Measurements from ENCODE around the gene PLA2G4C.

The PLA2G4C gene

DNA sequence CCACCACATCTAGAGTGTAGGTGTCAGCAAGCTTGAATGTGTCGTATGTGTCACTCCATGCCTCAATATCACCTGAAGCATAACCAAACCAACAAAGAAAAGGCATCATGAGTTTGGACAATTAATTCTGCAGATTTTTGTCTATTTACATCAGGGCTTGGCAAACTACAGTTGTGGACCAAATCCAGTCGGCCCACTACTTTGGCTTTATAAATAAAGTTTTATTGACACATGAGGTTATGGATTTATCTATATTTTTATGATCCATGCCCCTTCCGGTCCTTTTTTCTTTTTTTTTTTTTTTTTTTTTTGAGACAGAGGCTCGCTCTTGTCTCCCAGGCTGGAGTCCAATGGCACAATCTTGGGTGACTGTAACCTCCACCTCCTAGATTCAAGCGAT is 57.5 kb downstream of the PLA2G4C start:
- DNase-seq, result no peak

DNA sequence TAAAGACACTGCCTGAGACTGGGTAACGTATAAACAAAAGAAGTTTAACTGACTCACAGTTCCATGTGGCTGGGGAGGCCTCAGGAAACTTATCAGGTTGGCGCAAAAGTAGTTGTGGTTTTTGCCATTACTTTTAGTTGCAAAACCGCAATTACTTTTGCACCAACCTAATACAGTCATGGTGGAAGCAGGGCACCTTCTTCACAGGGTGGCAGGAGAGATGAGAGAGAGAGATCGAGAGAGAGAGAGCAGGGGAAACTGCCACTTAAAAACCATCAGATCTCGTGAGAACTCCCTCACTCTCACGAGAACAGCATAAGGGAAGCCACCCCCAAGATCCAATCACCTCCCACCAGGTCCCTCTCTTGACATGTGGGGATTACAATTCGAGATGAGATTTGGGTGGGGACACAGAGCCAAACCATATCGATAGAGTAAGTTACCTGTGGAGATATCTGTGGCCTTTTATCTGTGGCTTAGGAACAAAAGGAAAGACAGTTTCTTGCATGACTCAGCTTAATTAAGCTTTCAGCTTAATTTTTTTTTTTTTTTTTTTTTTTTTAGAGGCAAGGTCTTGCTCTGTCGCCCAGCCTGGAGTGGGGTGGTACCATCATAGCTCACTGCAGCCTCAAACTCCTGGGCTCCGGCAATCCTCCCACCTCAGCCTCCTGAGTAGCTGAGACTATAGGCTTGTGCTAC is 59.1 kb downstream of the PLA2G4C start:
- DNase-seq, result no peak

DNA sequence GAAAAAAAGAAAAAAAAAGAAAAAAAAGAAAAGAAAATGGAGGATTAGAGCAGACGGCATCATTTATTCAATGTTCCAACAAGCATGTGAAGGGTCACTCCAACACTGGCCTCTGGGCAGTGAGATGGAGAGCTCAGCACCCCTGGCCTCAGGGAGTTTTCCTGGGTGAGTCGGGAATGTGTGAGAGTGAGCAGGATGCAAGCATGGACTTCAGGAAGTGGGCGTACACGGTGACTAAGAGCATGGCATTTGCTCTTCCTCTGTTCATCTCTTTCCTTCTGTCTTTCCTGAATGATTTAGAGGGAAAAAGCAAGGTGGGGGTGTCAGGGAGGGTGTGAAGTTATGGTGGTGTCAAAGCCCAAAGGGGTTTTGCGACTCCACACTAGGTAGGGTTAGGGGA is 66.1 kb downstream of the PLA2G4C start:
- DNase-seq, result peak; percentile 28

DNA sequence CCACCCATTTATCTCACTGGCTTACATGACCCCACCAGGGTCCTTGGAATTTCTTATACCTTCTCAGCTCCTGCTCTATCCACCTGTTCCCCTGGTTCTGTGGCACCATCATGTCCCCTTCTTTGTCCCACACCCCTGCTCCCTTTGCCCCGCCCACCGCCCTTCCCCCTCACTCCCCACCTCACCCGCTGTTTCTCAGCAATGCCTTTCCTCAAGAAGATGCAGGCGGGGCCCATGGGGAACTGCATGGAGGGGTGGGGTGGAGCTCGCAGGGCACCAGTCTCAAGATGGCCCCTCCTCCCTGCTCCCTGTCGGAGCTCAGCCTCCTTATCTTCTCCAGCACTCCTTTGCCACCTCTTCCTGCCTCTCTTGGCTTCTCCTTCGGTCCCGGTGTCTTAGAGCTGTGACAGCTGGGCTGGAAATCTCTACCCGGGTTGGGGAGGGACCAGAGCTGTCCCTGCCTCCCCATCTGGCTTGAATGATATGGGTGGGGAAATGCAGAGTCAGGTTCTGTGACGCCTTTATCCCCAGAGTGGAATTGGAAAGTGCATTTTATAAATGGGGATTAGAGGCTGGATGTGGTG is 66.8 kb downstream of the PLA2G4C start, which contains the start of gene CABP5:
CABP5 (minus strand) TSS at position 405 of the 584 bp plus-strand sequence; CDS start at position 248, 157 bp downstream.
- DNase-seq, result no peak

DNA sequence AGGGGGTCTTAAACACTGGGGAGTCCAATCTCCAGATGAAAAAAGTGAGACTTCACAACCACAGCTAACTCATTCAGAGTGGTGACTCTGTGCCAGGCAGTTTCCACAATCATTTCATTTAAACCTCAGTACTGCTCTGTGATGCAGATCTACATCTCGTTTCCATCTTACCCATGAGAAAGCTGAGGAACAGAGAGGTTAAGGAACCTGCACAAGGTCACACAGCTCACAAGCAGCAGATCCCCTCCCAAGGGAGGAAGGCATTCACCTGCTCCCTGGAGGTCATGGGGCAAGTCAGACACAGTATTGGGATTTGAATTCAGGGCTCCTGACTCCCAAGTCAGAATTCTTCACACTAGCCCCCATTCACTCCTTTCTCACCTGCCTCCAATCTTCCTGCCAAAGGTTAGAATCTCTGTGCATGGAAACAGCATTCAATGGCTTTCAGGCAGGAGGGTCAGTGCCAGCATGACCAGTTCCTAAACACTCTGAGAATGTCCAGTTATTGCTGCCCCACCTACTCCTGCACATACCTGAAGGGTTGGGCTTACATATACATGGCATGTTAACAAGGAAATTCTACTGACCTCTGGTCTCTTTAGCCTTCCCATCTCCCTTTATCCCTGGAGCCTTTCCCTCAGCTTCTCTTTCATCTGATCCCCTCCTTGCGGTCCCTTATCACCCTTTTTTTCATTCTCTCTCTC is 68.6 kb downstream of the PLA2G4C start:
- DNase-seq, result no peak

DNA sequence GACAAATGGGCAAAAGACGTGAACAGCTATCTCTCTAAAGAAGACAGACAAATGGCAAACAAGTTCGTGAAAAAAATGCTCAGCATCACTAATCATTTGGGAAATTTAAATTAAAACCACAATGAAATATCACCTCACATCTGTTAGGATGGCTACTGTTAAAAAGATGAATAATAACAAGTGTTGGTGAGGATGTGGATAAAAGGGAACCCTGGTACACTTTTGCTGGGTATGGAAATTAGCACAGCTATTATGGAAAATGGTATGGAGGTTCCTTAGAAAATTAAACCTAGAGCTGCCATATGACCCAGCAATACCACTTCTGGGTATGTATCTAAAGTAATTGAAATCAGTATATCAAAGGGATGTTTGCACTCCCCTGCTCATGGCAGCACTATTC is 73.9 kb downstream of the PLA2G4C start:
- DNase-seq, result no peak

DNA sequence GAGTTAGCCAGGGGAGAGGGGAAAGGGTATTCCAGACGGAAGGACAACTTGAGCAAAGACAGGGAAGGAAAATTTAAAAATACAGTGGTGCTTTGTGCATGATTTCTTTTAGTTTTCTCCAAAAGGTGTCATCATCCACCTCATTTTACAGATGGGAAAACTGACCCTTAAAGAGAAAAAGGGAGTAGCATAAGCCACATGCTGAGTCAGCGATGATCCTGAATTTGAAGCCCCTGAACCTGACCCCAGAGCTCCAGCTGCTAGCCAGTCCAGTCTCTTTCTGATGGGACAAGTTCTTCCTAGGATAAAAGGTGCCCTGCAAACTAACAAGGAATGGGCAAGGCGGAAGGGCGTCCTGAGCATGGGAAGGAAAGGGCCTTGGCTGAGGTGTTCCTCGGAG is 77.0 kb downstream of the PLA2G4C start:
- no peak for DNase-seq

DNA sequence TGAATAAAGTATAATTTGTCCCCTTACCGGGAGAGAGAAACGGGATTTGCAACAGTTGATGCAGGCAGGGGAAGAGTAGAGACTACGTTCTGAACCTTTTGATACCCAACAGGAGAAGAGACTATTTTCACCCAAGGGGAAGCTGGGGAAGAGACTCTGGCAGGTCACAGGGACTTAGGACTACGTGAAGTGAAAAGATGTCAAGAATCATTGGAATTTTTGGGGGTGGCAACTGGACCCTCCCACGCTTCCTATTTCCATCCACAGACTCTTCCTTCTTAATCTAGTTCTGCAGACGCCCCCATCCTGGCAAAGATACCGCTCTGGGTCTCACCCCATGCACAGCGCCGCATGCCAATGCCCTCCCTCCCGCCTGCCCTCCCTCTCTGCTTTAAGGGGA is 80.5 kb downstream of the PLA2G4C start:
- no peak for DNase-seq

DNA sequence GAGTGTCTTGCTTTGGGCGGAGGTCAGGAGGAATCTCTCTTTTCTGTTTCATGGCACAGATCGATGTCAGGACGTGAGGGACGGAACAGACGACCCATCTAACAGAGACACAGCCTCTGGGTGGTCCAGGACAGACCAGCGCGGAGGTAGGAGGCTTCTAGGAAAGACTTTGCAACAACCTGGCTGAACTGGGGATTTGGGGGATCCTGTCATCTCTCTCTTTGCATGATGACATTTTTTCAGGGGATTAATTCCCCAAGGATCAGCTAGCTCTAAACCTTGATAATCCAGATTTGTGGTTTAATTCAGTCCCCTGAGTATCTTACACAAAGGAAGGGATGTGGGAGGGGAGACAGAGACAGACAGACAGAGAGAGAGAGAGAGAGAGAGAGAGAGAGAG is 81.2 kb downstream of the PLA2G4C start:
- DNase-seq, result no peak

DNA sequence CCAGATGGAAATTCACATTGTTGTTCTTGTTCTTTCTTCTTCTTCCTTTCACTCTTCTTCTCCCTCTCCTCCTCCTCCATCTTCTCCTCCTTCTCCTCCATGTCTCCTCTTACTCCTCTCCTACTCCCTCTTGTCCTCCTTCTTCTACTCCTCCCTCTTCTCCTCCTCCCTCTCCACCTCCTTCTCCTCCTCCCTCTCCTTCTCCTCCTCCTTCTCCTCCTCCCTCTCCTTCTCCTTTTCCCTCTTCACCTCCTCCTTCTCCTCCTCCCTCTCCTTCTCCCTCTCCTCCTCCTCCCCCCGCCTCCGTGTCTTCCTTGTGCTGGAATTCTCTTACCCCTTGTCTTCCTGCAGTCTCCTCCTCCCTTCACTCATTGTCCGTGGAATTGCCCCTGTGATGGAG is 85.1 kb downstream of the PLA2G4C start:
- DNase-seq, result no peak

DNA sequence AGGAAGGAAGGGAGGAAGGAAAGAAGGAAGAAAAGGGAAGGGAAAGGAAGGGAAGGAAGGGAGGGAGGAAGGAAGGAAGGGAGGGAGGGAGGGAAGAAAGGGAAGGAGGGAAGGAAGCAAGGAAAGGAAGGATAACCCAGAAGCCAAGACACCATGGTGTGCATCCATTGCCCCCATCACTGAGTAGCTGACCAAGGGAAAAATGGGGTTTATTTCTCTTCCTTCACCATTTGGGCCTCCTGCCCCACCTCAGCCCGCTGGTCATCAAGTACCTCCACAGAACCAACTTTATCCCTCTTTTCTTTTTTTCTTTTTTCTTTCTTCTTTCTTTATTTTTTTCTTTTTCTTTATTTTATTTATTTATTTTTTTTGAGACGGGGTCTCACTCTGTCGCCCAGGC is 87.1 kb downstream of the PLA2G4C start:
- no peak for DNase-seq

DNA sequence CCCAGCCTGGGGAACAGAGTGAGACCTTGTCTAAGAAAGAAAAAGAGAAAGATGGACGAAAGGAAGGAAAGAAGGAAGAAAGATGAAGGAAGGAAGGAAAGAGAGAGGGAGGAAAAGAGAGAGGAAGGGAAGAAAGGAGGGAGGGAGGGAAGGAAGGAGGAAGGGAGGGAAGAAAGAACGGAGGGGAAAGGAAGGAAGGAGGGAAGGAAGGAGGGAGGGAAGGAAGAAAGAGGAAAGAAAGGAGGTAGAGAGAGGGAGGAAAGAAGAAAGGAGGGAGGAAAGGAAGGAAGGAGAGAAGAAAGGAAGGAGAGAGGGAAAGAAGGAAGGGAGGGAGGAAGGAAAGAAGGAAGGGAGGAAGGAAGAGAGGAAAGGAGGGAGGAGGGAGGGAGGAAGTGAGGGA is 87.6 kb downstream of the PLA2G4C start:
- no peak for DNase-seq

DNA sequence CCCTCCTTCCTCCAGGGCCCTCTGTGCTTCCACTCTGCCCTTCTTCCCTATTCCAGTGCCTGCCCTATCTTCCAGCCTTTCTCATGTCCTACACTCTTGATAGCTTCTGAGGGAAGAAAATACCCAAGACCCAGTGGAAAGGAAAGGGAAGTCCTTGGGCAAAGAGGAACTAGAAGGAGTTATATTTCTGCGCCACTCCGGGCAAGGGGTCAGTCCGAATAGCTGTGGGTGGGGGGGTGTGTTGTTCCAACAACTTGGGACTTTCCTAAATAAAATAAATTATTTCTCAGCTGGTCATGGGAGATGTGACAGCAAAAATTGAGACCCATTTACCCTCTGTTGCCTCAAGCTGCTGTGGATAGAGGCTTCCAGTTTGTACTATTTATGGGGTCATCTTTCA is 89.9 kb downstream of the PLA2G4C start:
- no peak for DNase-seq

DNA sequence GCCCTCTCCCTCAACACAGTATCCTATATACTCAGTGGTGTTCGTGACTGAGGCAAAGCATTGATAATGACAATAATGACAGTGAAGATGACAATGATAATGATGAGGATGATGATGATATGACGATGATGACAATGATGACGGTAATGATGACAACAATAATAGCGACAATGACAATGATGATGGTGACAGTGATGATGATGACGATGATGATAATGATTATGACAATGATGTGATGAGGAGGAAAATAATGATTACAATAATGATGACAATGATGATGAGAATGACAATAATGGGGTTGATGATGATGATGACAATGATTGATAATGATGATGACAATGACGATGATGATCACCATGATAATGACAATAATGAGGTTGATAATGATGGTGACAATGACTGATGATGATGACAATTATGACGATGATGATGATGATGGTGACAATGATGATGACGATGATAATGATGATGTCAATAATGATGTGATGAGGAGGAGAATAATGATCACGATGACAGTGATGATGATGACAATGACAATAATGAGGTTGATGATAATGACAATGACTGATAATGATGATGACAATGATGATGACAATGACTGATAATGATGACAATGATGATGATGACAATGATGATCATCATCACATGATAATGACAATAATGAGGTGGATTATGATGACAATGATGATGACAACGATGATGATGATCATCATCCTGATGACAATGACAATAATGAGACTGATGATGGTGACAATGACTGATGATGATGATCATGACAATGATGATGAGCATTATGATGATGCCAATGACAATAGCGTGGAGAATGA is 99.5 kb downstream of the PLA2G4C start:
- no peak for DNase-seq

DNA sequence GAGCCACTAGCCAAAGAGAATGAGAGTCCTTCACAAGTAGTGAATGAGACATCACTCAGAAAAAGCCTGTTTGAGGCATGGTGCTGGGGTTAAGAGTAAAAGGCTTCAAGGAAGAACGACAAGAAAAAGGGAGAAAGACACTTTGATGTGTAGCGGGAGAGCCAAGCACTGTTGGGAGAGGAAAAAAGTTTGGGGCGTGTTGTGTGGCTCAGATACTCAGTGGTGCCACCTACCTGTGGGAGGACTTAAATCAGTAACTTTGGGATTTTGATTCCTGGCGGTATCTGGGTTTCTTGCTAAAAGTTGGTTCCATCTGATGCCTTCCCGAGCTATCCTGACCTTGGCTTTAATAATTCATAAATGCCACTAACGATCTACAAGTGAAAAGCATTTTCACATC is 103.9 kb downstream of the PLA2G4C start:
- no peak for DNase-seq

DNA sequence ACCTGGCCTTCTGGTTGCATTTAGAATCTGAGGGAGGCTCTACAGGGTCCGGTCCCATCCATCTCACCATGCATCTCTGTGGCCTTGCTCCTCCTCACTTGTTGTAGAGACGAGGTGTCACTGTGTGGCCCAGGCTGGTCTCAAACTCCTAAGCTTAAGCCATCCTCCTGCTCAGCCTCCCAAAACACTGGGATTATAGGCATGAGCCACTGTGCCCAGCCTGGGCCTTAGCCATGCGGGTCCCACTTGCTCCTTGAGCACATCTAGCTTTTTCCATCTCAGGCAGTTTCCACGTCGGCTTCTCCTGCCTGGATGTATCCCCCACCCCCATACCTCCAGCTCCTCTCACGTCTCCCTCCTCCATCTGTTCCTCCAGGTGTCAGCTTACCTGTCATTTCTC is 106.4 kb downstream of the PLA2G4C start:
- no peak for DNase-seq

DNA sequence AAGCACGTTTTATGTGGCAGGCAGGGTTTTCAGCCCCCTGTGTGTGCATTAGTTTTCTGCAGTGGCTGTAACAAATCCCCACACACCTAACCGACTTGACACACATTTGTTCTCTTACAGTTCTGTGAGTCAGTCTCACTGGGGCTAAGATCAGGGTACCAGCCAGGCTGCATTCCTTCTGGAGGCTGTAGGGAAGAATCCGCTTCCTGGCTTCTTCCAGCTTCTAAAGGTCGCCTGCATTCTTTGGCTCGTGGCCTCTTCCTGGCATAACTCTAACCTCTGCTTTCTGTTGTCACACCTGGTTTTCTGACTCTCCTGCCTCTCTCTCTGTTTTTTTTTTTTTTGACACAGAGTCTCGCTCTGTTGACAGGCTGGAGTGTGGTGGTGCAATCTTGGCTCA is 109.8 kb downstream of the PLA2G4C start:
- DNase-seq, result no peak

DNA sequence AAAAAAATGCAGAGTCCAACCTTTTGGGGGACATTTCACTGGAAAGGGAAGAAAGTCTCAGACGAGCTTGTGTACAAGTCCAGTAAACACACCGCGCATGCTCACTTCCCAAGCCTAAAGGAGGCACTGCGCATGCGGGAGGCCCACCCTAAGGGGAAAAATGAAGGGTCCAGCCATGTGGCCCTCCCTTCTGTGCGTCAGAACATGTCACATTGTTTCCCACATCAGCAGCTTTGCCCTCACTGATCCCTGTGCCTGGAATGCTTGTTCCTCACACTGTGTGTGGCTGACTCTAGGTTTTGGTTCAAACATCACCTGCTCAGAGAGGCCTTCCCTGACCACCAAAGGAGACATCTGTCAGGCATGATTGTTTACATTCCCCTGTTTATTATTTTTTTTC is 111.8 kb downstream of the PLA2G4C start:
- no peak for DNase-seq
